Measurements from ENCODE around the gene LRRC75A.
A peak's percentile ranks its signal among the peaks of the same experiment; 100 is the strongest.
"Not testable (repeated sequence)": the region's sequence is repeated elsewhere in the genome, so short reads cannot be mapped to it uniquely, and the experiment has no call there.

LRRC75A gene

DNA sequence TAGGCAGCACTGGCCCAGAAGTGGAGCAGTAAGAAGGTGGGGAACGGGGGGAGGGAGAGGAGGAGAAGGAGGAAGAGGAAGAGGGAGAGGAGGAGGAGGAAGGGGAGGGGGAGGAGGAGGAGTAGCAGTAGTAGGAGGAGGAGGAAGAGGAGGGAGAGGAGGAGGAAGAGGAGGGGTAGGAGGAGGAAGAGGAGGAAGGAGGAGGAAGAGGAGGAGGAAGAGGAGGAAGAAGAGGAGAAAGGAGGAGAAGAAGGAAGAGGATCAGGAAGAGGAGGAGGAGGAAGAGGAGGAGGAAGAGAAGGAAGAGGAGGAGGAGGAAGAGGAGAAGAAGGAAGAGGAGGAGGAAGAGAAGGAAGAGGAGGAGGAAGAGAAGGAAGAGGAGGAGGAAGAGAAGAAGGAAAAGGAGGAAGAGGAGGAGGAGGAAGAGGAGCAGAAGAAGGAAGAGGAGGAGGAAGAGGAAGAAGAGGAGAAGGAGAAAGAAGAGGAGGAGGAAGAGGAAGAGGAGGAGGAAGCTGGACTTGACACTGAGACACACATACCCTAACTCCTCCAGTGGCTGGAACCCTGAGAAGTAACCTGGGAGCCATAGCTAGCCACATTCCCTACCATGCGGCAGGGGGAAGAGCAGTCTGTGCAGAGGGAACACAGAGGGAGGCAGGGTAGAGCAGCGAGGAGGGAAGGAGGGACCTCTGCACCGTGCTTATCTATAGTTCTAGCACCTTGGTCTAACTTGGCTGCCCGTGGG, 35.8 kb downstream of the LRRC75A start:
- H3K4me3 Mint-ChIP-seq = no peak overlapping the region
- peaks cover 6% of the 10 kb centered on the region for H3K4me1 Mint-ChIP-seq
- H3K27ac Mint-ChIP-seq = no peak overlapping the region
- no peak for DNase-seq (ENCODE audit: low spot score in 2 of 2)
- ATAC-seq = no peak
- H3K9me3 Mint-ChIP-seq = no peaks in the 10 kb centered on the region
- H3K36me3 Mint-ChIP-seq = peaks cover 46% of the 10 kb centered on the region

DNA sequence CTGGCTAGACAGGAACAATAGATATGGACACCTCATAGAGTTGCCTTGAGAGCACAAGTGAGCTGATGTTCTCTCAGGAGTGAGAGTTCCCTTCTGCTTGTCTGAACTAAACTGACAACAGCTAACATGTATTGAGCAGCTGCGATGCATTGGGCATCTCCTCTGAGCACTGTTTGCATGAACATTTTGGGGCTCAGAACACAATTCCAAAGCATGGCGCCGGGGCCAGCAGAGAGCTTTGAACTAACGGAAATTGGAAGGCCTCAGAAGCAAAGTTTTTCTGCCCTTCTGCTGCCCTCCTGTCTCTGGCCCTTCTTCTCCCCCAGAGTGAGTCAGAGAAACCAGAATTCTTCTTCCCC, 38.5 kb downstream of the LRRC75A start:
- DNase-seq (ENCODE audit: low spot score in 2 of 2) (no peak), ATAC-seq (no peak)
- Mint-ChIP-seq H3K27ac (peak overlapping the region; percentile 26), H3K4me3 (no peak overlapping the region), H3K4me1 (peaks cover 27% of the 10 kb centered on the region), H3K9me3 (no peaks in the 10 kb centered on the region), H3K36me3 (peaks cover 73% of the 10 kb centered on the region)

- not testable (repeated sequence) for DNase-seq (ENCODE audit: low spot score in 2 of 2); H3K9me3 Mint-ChIP-seq; H3K4me3 Mint-ChIP-seq; ATAC-seq; H3K27ac Mint-ChIP-seq
- peaks cover 36% of the 10 kb centered on the region for H3K4me1 Mint-ChIP-seq
- H3K36me3 Mint-ChIP-seq = peaks cover 82% of the 10 kb centered on the region
These were observed 39.7 kb downstream of the LRRC75A start for GRCh38 chr17:16452268-16452667.

- peaks cover 46% of the 10 kb centered on the region for H3K4me1 Mint-ChIP-seq
- H3K9me3 Mint-ChIP-seq = no peaks in the 10 kb centered on the region
- H3K27ac Mint-ChIP-seq = peak overlapping the region; percentile 81
- H3K4me3 Mint-ChIP-seq = no peak overlapping the region
- H3K36me3 Mint-ChIP-seq = peaks cover 88% of the 10 kb centered on the region
- DNase-seq (ENCODE audit: low spot score in 2 of 2) = no peak
- no peak for ATAC-seq
These were observed 42.0 kb downstream of the LRRC75A start for GRCh38 chr17:16450028-16450427.

GRCh38 chr17:16449121-16449570, 42.8 kb downstream of the LRRC75A start:
- no peak overlapping the region for H3K4me3 Mint-ChIP-seq
- H3K27ac Mint-ChIP-seq = no peak overlapping the region
- peaks cover 49% of the 10 kb centered on the region for H3K4me1 Mint-ChIP-seq
- ATAC-seq (peak; percentile 80), DNase-seq (ENCODE audit: low spot score in 2 of 2) (no peak)
- H3K9me3 Mint-ChIP-seq = no peaks in the 10 kb centered on the region
- H3K36me3 Mint-ChIP-seq = peaks cover 90% of the 10 kb centered on the region

GRCh38 chr17:16448490-16448889, 43.5 kb downstream of the LRRC75A start:
- peaks cover 90% of the 10 kb centered on the region for H3K36me3 Mint-ChIP-seq
- H3K4me3 Mint-ChIP-seq = no peak overlapping the region
- ATAC-seq (no peak), DNase-seq (ENCODE audit: low spot score in 2 of 2) (no peak)
- H3K27ac Mint-ChIP-seq = no peak overlapping the region
- peaks cover 53% of the 10 kb centered on the region for H3K4me1 Mint-ChIP-seq
- no peaks in the 10 kb centered on the region for H3K9me3 Mint-ChIP-seq

GRCh38 chr17:16447676-16448075, 44.3 kb downstream of the LRRC75A start:
- H3K4me1 Mint-ChIP-seq = peaks cover 60% of the 10 kb centered on the region
- H3K9me3 Mint-ChIP-seq = no peaks in the 10 kb centered on the region
- peak overlapping the region; percentile 78 for H3K27ac Mint-ChIP-seq
- peaks cover 90% of the 10 kb centered on the region for H3K36me3 Mint-ChIP-seq
- ATAC-seq = no peak
- H3K4me3 Mint-ChIP-seq = no peak overlapping the region
- DNase-seq (ENCODE audit: low spot score in 2 of 2) = no peak

DNA sequence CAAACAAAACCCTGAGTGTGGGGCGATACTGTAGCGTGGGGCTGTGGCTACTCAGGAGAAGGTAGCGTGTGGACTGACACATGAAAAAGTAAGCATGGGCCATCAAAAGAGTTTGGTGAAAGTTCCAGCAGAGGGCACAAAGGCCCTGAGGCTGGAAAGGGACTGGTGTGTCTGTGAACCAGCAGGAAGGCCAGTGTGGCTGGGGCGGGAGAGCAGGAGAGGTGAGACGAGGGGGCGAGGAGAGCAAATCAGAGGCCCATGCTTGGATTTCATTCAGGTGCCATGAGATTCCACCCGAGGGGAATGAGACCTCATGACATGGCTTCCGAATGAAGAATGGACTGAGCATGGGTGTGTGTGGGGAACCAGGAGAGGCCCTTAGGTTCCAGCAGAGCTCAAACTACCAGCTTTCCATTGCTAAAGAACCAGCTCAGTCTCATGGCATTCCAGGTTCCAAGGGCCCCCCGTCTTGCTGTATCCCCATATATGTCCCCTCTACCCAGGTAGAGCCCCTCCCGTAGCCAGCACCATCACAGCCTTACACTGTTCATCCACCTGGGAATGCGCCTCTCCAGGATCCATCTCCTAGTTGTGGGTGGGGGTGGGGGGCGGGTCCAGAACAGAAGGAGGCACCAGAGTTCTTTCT, 45.5 kb downstream of the LRRC75A start:
- H3K4me3 Mint-ChIP-seq = no peak overlapping the region
- no peak for DNase-seq (ENCODE audit: low spot score in 2 of 2)
- peaks cover 98% of the 10 kb centered on the region for H3K36me3 Mint-ChIP-seq
- H3K9me3 Mint-ChIP-seq = no peaks in the 10 kb centered on the region
- no peak for ATAC-seq
- H3K27ac Mint-ChIP-seq = peak overlapping the region; percentile 84
- peaks cover 72% of the 10 kb centered on the region for H3K4me1 Mint-ChIP-seq

GRCh38 chr17:16444258-16444886, 47.6 kb downstream of the LRRC75A start:
- Mint-ChIP-seq H3K4me3 (no peak overlapping the region), H3K27ac (peak overlapping the region; percentile 58), H3K9me3 (no peaks in the 10 kb centered on the region), H3K36me3 (peaks cover 99% of the 10 kb centered on the region), H3K4me1 (peaks cover 59% of the 10 kb centered on the region)
- no peak for ATAC-seq
- no peak for DNase-seq (ENCODE audit: low spot score in 2 of 2)

DNA sequence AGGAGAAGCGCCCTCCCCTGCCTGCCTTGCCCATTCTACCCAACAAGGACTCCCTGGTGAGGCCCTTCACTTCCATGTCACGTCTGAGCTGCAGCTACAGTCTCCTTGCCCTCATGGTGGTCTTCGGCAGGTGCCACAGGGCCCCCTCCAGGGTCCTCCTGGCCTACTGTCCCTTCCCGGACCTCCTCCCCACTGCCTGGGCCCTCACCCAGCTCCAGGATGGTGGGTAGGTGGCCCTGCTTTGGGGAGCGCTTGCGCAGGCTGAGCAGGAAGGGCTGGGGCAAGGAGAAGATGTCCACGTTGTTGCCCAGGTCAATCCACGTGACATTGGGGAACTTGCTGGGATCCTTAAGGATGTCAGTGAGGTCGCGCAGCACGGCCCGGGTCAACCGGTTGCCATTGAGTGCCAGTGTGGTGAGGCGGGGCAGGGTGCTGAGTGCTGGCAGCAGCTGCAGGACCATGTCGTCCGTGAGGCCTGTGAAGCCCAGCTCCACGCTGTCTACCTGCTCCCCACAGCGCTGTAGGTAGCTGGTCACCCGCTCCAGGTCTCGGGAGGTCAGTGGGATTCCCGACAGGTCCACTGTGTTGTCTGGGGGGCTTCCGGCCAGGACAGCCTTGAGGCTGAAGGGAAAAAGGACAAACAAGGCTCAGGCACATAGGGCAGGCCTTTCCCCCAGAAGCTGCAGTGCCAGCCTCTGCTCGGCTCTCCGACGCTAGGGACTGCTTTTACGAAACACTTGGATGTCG, 48.3 kb downstream of the LRRC75A start:
- H3K27ac Mint-ChIP-seq = peak overlapping the region; percentile 98
- no peaks in the 10 kb centered on the region for H3K9me3 Mint-ChIP-seq
- no peak for ATAC-seq
- DNase-seq (ENCODE audit: low spot score in 2 of 2) = no peak
- H3K4me1 Mint-ChIP-seq = peaks cover 57% of the 10 kb centered on the region
- no peak overlapping the region for H3K4me3 Mint-ChIP-seq
- H3K36me3 Mint-ChIP-seq = peaks cover 99% of the 10 kb centered on the region

DNA sequence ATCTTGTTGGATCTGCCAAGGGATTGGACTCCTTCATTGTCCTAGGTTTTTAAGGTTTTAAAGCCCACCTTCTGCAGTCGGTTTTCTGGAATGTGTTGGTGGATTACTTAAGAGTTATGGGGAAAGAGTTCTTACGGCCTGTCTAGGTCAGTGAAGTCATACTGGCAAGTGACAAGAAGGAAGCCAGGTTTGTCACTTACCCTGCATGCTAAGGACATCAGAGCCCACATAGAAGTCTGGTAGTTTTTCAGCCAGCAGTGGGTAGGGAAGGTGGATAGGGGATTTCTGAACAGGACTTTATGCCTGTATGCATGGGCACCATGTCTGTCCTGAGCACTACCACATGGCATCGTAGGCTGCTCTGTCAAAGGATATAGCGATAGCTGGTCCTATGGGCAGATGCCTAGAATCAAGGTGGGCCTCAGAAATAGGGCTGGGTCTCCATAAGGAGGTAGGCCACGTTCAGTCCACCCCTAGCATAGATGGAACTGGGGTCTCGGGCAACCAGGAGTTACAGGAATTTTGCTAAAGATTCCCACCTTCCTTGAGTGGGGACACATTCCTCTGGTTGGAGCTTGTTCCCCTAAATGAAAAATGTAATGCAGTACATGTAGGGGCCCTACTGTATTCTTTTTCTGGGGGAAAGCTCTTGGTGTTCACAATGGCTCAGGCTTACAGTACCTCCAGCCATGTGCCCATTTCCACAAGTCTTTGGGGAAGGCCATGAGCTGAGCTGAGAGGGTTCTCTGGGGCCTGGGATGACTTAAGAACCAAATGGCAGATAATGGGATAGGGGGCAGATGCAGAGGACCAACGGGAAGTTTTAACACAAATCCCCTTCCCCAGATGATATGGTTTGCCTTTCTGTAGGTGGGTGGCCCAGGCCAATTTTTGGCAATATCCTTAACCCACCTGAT, 49.1 kb downstream of the LRRC75A start:
- no peak for ATAC-seq
- H3K9me3 Mint-ChIP-seq = no peaks in the 10 kb centered on the region
- peak overlapping the region; percentile 98 for H3K27ac Mint-ChIP-seq
- peaks cover 98% of the 10 kb centered on the region for H3K36me3 Mint-ChIP-seq
- peak overlapping the region; percentile 90 for H3K4me3 Mint-ChIP-seq
- DNase-seq (ENCODE audit: low spot score in 2 of 2) = no peak
- H3K4me1 Mint-ChIP-seq = peaks cover 59% of the 10 kb centered on the region

GRCh38 chr17:16442141-16442540, 49.9 kb downstream of the LRRC75A start:
- no peak for ATAC-seq
- Mint-ChIP-seq H3K9me3 (no peaks in the 10 kb centered on the region), H3K4me3 (peak overlapping the region; percentile 90), H3K4me1 (peaks cover 59% of the 10 kb centered on the region), H3K36me3 (peaks cover 91% of the 10 kb centered on the region), H3K27ac (peak overlapping the region; percentile 98)
- DNase-seq (ENCODE audit: low spot score in 2 of 2) = no peak

DNA sequence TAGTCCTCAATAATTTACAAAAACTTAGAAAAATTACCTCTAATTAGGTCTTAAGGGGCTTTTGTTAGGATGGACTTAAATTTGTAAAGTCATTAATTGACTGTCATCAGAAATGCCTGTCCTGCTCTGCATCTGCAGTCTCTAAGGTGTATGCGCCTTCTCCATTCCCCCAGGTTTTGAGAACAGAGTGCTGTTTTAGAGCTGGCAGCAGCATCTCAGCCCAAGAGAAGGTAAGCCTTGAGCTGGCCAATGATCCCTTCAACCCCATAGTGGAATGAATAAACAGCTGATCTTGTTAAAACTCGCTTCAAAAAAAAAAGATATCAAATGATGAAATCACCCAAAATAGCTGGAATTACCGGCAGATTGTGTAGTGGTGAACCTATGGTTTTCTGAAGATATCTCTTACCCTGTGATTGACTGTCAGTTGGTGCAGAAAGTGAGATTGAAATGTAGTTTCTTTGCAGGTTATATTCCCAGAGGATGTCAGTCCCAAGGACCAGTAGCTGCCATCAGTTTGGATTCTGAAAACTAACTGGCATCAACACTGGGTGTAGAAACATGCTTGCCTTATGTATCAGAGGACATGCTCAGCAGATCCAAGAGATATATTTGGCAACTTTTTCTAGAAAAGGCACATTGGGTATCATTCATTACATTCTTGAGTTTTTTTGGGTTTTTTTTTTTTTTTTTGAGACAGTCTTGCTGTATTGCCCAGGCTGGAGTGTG, 50.9 kb downstream of the LRRC75A start:
- Mint-ChIP-seq H3K9me3 (no peaks in the 10 kb centered on the region), H3K4me3 (peak overlapping the region; percentile 90), H3K36me3 (peaks cover 81% of the 10 kb centered on the region), H3K27ac (peak overlapping the region; percentile 98), H3K4me1 (peaks cover 62% of the 10 kb centered on the region)
- ATAC-seq (no peak), DNase-seq (ENCODE audit: low spot score in 2 of 2) (no peak)

GRCh38 chr17:16440354-16440753, 51.6 kb downstream of the LRRC75A start:
- Mint-ChIP-seq H3K4me3 (peak overlapping the region; percentile 90), H3K27ac (peak overlapping the region; percentile 98), H3K4me1 (peaks cover 64% of the 10 kb centered on the region), H3K36me3 (peaks cover 74% of the 10 kb centered on the region)
- ATAC-seq; DNase-seq (ENCODE audit: low spot score in 2 of 2); H3K9me3 Mint-ChIP-seq: not testable (repeated sequence)
